ES-I3 (cell line): ENCODE results near the gene PCDH1.
"Not testable (repeated sequence)": the region's sequence is repeated elsewhere in the genome, so short reads cannot be mapped to it uniquely, and the experiment has no call there.

Experiments
- H3K36me3 ChIP-seq: 2 replicates; pipeline ENCODE4 v1.6.1; 2013; ENCODE audit warnings: mild to moderate bottlenecking, low read length, control low read depth, moderate library complexity; ENCODE audit not compliant: insufficient read depth
- H3K4me1 ChIP-seq: 2 replicates; pipeline ENCODE4 v1.6.1; 2013; ENCODE audit warnings: mild to moderate bottlenecking, control low read depth, low read length; ENCODE audit not compliant: insufficient read depth
- H3K9ac ChIP-seq: 2 replicates; pipeline ENCODE4 v1.6.1; 2013; ENCODE audit warnings: low read depth, mild to moderate bottlenecking, low read length, moderate library complexity
- H3K9me3 ChIP-seq: 2 replicates; pipeline ENCODE4 v1.6.1; 2013; ENCODE audit warnings: mild to moderate bottlenecking, low read length, moderate library complexity; ENCODE audit not compliant: control insufficient read depth, insufficient read depth

PCDH1 gene

GRCh38 chr5:141826674-141827073, 51.5 kb downstream of the PCDH1 start:
- H3K4me1 ChIP-seq = peaks cover 44% of the 10 kb centered on the region
- H3K9me3 ChIP-seq = no peaks in the 10 kb centered on the region
- H3K9ac ChIP-seq = no peak overlapping the region
- no peaks in the 10 kb centered on the region for H3K36me3 ChIP-seq

DNA sequence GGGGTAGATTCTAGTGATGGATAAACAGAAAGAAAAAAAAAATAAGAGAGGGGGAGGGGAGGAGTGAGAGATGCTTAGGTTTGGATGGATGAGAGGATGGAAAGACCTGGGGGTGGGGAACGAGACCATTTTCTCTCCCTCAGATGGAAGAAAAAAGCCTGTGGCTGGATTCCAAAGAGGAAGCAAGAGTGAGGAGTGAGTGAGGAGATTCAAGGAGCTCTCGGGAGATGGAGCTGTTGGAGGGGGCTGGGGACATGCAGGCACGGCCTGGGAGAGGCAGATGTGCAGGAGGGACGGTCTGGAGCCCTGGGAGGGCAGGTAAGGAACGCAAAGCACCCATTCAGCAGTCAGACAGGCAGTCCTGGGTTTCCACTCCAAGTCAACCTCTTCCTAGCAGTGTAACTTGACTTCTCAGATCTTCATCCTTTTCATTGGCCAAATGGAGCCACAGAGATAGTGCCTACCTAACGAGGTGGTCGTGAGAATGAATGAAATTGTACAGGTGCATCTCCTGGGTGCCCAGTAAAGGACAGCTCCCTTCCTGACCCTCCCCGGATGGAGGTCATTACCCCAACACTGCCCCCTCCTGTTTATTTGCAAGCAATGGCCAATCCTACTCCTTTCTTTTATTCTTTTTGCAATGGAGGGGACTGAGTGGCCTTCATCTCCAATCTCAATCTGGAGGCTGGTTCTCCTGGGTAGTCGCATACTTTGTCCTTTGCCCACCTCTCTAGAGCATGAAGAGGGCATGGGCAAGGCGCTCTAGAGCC, 52.2 kb downstream of the PCDH1 start:
- H3K4me1 ChIP-seq = peaks cover 45% of the 10 kb centered on the region
- H3K36me3 ChIP-seq = no peaks in the 10 kb centered on the region
- H3K9me3 ChIP-seq = no peaks in the 10 kb centered on the region
- H3K9ac ChIP-seq = no peak overlapping the region

GRCh38 chr5:141825241-141825671, 53.0 kb downstream of the PCDH1 start:
- no peaks in the 10 kb centered on the region for H3K36me3 ChIP-seq
- peaks cover 48% of the 10 kb centered on the region for H3K4me1 ChIP-seq
- H3K9me3 ChIP-seq = no peaks in the 10 kb centered on the region
- H3K9ac ChIP-seq = no peak overlapping the region

- peaks cover 54% of the 10 kb centered on the region for H3K4me1 ChIP-seq
- no peaks in the 10 kb centered on the region for H3K9me3 ChIP-seq
- H3K36me3 ChIP-seq = no peaks in the 10 kb centered on the region
- H3K9ac ChIP-seq = no peak overlapping the region
Observed at GRCh38 chr5:141824717-141825116, 53.5 kb downstream of the PCDH1 start.

- Histone ChIP-seq H3K9me3 (no peaks in the 10 kb centered on the region), H3K4me1 (peaks cover 62% of the 10 kb centered on the region), H3K36me3 (no peaks in the 10 kb centered on the region), H3K9ac (no peak overlapping the region)
Observed at GRCh38 chr5:141823056-141823455, 55.2 kb downstream of the PCDH1 start.

DNA sequence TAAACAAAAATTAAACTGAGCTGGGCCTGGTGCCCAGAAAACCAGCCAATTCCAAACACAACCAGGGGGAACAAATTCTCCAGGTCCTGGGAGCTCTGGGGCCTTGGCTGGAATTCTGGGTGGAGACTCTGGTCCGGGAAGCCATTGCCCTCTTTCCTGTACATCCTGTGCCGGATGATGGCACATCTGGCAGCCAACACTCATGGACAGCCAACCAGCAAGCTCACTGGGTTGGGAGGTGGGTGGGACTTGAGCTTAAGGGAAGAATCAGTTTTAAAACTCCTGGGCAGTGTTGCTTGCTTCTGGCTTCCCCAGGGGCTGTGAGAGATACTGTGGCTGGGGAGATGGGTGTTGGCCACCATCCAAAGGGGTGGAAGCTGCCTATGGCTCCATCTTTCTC, 56.1 kb downstream of the PCDH1 start:
- peaks cover 69% of the 10 kb centered on the region for H3K4me1 ChIP-seq
- no peak overlapping the region for H3K9ac ChIP-seq

GRCh38 chr5:141821430-141821925, 56.7 kb downstream of the PCDH1 start:
- Histone ChIP-seq H3K9ac (no peak overlapping the region), H3K9me3 (no peaks in the 10 kb centered on the region), H3K36me3 (no peaks in the 10 kb centered on the region), H3K4me1 (peaks cover 66% of the 10 kb centered on the region)

More for the DNA sequence above, 56.1 kb downstream of the PCDH1 start:
- Histone ChIP-seq H3K36me3 (no peaks in the 10 kb centered on the region), H3K9me3 (no peaks in the 10 kb centered on the region)

- H3K9ac ChIP-seq, H3K36me3 ChIP-seq, H3K9me3 ChIP-seq: not testable (repeated sequence)
- peaks cover 65% of the 10 kb centered on the region for H3K4me1 ChIP-seq
Observed at GRCh38 chr5:141820686-141821085, 57.5 kb downstream of the PCDH1 start.

- Histone ChIP-seq H3K36me3 (no peaks in the 10 kb centered on the region), H3K4me1 (peaks cover 67% of the 10 kb centered on the region), H3K9ac (no peak overlapping the region), H3K9me3 (no peaks in the 10 kb centered on the region)
Observed at GRCh38 chr5:141817631-141818030, 60.6 kb downstream of the PCDH1 start.

GRCh38 chr5:141816598-141817399, 61.4 kb downstream of the PCDH1 start:
- no peaks in the 10 kb centered on the region for H3K9me3 ChIP-seq
- no peaks in the 10 kb centered on the region for H3K36me3 ChIP-seq
- peaks cover 65% of the 10 kb centered on the region for H3K4me1 ChIP-seq
- no peak overlapping the region for H3K9ac ChIP-seq

DNA sequence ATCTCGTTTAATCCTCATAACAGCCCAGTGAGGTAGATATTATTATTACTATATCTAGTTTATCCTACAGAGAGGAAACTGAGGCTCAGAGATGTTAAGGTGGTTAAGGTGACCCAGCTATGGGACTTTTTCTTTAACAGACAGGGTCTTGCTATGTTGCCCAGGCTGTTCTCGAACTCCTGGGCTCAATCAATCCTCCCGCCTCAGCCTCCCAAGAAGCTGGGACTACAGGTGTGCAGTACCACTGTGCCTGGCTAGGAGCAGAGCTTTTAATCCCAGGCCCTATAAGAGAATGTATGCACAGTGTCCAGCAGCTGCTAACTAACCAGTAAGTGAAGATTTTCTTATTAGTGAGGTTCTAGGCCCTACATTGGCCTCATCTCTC, 62.4 kb downstream of the PCDH1 start:
- H3K9me3 ChIP-seq = no peaks in the 10 kb centered on the region
- peaks cover 63% of the 10 kb centered on the region for H3K4me1 ChIP-seq
- no peaks in the 10 kb centered on the region for H3K36me3 ChIP-seq
- no peak overlapping the region for H3K9ac ChIP-seq

GRCh38 chr5:141815051-141815795, 63.0 kb downstream of the PCDH1 start:
- peaks cover 59% of the 10 kb centered on the region for H3K4me1 ChIP-seq

DNA sequence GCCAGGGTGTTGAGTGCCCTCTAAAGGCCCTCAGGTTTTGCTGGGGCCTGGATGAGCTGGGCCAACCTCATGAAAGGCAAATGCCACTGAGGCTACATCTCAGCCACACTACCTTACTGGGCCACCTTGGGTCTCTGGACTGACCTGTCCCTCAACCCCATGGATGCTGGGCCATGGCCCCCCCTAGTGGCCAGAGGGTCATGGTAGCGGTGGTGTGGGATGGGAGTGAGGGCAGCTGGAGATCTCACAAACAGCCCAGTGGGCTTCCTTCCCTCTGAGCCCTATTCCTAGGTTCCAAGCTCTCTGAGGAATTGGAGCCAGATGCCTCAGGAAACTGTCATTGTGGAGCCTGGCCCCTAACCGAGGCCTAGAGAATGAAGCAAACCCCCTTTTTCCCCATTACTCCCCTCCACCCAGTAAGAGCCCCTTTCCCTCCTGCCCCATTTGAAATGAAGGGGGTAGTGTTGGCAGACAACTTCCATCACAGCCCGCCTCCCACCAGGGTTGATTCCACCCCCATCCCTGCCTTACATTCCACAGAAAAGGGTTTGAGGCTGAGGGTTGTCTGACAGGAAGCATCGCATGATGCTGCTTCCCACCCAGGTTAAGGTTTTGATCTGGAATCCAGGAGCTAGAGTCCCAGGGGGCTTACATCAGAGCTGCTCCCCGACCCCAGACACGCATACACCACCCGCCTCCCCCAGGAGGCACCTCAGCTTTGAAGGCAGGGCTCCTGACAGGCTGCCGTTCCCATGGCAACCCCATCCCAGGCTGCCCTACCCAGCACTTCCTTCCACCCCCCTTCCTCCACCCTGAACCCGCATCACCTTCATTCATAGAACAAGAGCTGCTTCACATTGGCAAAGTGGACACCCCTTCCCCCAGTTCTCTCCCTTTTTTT, 63.9 kb downstream of the PCDH1 start:
- H3K9me3 ChIP-seq = no peaks in the 10 kb centered on the region
- no peak overlapping the region for H3K9ac ChIP-seq
- H3K36me3 ChIP-seq = no peaks in the 10 kb centered on the region
- peaks cover 50% of the 10 kb centered on the region for H3K4me1 ChIP-seq

More at GRCh38 chr5:141815051-141815795, 63.0 kb downstream of the PCDH1 start:
- Histone ChIP-seq H3K9ac (no peak overlapping the region), H3K9me3 (no peaks in the 10 kb centered on the region), H3K36me3 (no peaks in the 10 kb centered on the region)
